Immature natural killer cell (primary cell): ENCODE results near the gene PRKCE. TPM values are rescaled to one million over a fixed set of nuclear protein-coding genes. Genes with fewer than 3 reads are reported as not detected.

Experiments
- DNase-seq, 3 donors: peaks; one replicate each; pipeline ENCODE4 v3.0.0; 2022; ENCODE audit warnings: mixed read lengths in 1 of 3
- H3K27ac Mint-ChIP-seq, 6 donors: one replicate each; pipeline ENCODE4 v1.8.0; 2020; ENCODE audit warnings: mixed read lengths in 6 of 6, mild to moderate bottlenecking in 5 of 6, inconsistent platforms in 4 of 6, moderate library complexity in 3 of 6
- H3K27me3 Mint-ChIP-seq, 3 donors: one replicate each; pipeline ENCODE4 v1.8.0; 2020 to 2021; ENCODE audit warnings: low read depth in 3 of 3, mild to moderate bottlenecking in 3 of 3, mixed read lengths in 3 of 3, moderate library complexity in 3 of 3, inconsistent platforms in 1 of 3
- H3K36me3 Mint-ChIP-seq, 3 donors: one replicate each; pipeline ENCODE4 v1.8.0; 2020; ENCODE audit warnings: mixed read lengths in 3 of 3, inconsistent platforms in 2 of 3, mild to moderate bottlenecking in 2 of 3
- H3K4me1 Mint-ChIP-seq, 2 donors: one replicate each; pipeline ENCODE4 v1.8.0; 2020; ENCODE audit warnings: inconsistent platforms in 2 of 2, mild to moderate bottlenecking in 2 of 2, mixed read lengths in 2 of 2, moderate library complexity in 1 of 2
- H3K4me3 Mint-ChIP-seq, 5 donors: one replicate each; pipeline ENCODE4 v1.8.0; 2020; ENCODE audit warnings: mild to moderate bottlenecking in 5 of 5, mixed read lengths in 5 of 5, inconsistent platforms in 3 of 5, moderate library complexity in 3 of 5
- H3K9me3 Mint-ChIP-seq, 6 donors: one replicate each; pipeline ENCODE4 v1.8.0; 2020; ENCODE audit warnings: mild to moderate bottlenecking in 6 of 6, mixed read lengths in 6 of 6, inconsistent platforms in 4 of 6, moderate library complexity in 3 of 6
- polyA plus RNA-seq, 3 donors: library from polyadenylated mRNA; unstranded; fragments of 300-500 nt; fragmentation: Illumina TruSeq; gene quantifications; one replicate each; pipeline ENCODE4 v1.2.3, GENCODE V29; 2021

PRKCE gene
- polyA plus RNA-seq, 3 donors from 2014 or later = 1.0 to 3.0 (median 2.5) TPM

DNA sequence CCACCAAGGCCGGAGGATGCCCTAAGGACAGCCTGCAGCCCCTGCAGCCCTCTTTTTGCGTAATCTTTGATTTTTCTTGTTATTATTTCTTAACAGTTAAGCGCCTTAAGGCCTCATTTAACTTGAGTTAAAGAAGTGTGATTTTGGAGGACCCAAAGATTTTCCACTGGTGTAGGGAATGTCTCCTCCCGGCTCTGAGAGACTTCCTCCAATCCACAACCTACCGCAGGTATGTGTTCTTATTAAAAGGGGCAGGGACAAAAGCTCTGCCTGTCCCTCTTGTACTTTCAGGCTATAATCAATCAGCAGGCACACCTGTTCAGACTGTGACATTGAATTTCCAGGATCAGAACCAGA is 285.1 kb downstream of the PRKCE start:
- H3K27me3 Mint-ChIP-seq = peaks cover 0 to 5% (median 2%) of the 10 kb centered on the region in 3 donors
- H3K9me3 Mint-ChIP-seq = no peaks in the 10 kb centered on the region
- peaks cover 0 to 5% (median 0%) of the 10 kb centered on the region in 3 donors for H3K36me3 Mint-ChIP-seq
- no peaks in the 10 kb centered on the region for H3K4me1 Mint-ChIP-seq
- no peak overlapping the region for H3K4me3 Mint-ChIP-seq
- DNase-seq = no peak
- no peak overlapping the region for H3K27ac Mint-ChIP-seq

GRCh38 chr2:45937990-45938389 is 286.5 kb downstream of the PRKCE start:
- no peak for DNase-seq
- Mint-ChIP-seq H3K36me3 (peaks cover 0 to 5% (median 0%) of the 10 kb centered on the region in 3 donors), H3K27me3 (peaks cover 0 to 5% (median 2%) of the 10 kb centered on the region in 3 donors), H3K9me3 (no peaks in the 10 kb centered on the region), H3K4me3 (no peak overlapping the region), H3K4me1 (no peaks in the 10 kb centered on the region), H3K27ac (no peak overlapping the region)

DNA sequence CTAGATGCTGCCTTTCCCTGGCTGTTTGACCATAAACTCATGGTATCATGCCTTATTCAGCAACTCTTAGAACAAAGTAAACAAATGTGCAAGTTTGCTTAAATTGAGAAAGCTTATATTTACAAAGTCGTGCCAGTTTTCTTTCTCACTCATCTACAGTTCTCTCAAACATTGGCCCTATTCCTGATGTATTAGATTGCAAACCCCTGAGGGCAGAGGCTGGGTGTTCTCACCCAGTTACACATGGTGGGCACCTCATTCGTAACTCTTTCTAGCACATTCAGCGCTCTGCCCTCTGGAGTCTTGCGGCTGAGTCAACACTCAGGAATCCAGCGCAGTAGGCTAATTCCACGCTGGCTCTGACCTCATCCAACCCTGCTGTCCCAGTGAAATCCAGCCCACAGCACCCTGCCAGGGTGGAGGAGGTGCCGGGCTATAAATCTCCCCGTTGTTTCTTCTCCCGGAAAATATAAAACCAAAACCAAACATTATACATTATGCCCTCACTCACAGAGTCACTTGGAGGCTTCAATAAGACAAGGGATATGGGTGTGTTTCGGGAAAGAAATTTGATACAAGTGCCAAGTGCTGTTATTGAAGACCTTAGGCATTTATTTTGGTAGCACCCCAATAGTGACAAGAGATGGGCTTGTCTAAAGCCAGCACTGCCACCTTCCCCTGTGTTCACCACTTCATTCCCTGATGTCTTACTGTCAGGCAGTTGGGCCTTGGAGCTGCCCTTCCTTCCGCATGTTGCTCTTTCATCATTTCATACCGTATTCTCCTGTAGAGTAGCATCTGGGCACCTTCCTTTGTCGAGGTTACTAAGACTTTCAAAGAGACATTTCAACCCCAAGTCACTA is 287.4 kb downstream of the PRKCE start:
- Mint-ChIP-seq H3K36me3 (peaks cover 0 to 5% (median 0%) of the 10 kb centered on the region in 3 donors), H3K4me3 (no peak overlapping the region), H3K4me1 (no peaks in the 10 kb centered on the region), H3K9me3 (no peaks in the 10 kb centered on the region), H3K27ac (no peak overlapping the region), H3K27me3 (peaks cover 0 to 5% (median 2%) of the 10 kb centered on the region in 3 donors)
- no peak for DNase-seq

- Mint-ChIP-seq H3K4me3 (no peak overlapping the region), H3K27me3 (peaks cover 0 to 5% (median 2%) of the 10 kb centered on the region in 3 donors), H3K9me3 (no peaks in the 10 kb centered on the region), H3K36me3 (peaks cover 0 to 5% (median 0%) of the 10 kb centered on the region in 3 donors), H3K27ac (no peak overlapping the region), H3K4me1 (no peaks in the 10 kb centered on the region)
- no peak for DNase-seq
These were observed 290.2 kb downstream of the PRKCE start for GRCh38 chr2:45941531-45942236.

DNA sequence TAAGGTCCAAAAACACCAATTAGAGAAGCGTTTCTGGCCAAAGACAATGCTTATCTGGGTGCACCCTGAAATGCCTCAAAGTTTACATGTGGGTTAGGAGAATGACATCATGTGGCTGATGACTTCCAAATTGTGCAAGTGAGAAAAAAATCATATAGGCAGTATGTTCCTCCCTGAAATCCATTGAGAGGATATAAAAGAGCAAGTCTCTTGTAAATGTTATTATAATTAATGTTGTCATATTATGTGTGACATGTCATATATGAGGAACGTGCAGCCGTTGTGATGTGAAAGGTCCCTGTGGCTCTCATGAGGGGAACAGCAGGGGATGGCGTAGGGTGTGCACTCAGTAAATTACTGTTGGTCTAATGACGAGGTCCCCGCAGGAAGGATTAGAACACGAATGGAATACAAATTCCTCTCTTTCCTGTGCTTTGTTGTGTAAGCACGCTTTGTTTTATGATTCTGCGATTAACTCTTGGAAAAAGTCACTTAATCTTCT is 290.8 kb downstream of the PRKCE start:
- H3K36me3 Mint-ChIP-seq = peaks cover 0 to 5% (median 0%) of the 10 kb centered on the region in 3 donors
- no peak overlapping the region for H3K27ac Mint-ChIP-seq
- peaks cover 0 to 5% (median 2%) of the 10 kb centered on the region in 3 donors for H3K27me3 Mint-ChIP-seq
- no peaks in the 10 kb centered on the region for H3K4me1 Mint-ChIP-seq
- H3K4me3 Mint-ChIP-seq = no peak overlapping the region
- DNase-seq = no peak
- no peaks in the 10 kb centered on the region for H3K9me3 Mint-ChIP-seq

DNA sequence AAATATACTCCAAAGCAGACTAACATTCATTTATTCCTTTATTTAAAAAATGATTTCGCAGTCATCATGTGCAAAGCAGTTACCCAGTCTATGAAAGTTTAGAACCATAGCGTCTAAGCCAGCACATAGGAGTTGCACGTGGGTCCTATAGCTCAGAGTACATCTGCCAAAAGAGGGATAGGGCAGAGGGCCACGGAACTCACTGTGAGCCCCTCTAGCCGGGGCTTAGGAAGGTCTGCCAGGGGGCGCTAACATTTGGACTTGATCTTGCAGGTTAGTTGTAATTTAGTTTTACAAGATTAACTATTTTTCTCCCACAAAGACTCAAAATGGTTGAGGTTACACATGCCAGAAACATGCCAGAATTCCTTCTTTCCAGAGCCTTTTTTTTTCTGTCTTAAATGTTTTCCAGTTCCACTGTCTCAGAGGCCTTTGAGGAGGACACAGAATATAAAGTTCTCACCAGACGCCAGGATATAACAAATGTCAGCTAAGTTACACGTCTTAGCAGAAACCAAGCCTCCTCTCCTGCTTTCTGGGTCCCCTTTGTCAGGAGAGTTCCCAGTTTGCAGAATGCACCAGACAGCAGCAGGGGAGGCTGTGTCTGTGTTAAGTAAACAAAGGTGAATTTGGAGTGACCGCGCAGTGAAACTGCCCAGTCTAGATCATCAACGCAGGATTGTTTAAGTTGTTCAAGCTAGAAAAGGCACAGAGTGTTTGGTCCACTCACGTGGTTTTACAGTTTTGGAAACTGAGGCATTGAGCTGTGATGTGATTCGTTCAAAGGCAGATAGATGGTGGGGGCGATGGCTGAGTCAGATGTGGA is 292.0 kb downstream of the PRKCE start:
- Mint-ChIP-seq H3K27me3 (peaks cover 0 to 5% (median 2%) of the 10 kb centered on the region in 3 donors), H3K36me3 (peaks cover 0 to 5% (median 0%) of the 10 kb centered on the region in 3 donors), H3K4me3 (no peak overlapping the region), H3K27ac (no peak overlapping the region), H3K9me3 (no peaks in the 10 kb centered on the region), H3K4me1 (no peaks in the 10 kb centered on the region)
- no peak for DNase-seq

- Mint-ChIP-seq H3K4me1 (no peaks in the 10 kb centered on the region), H3K9me3 (no peaks in the 10 kb centered on the region), H3K36me3 (peaks cover 0 to 3% (median 0%) of the 10 kb centered on the region in 3 donors), H3K4me3 (no peak overlapping the region), H3K27ac (no peak overlapping the region), H3K27me3 (peaks cover 0 to 2% (median 2%) of the 10 kb centered on the region in 3 donors)
- DNase-seq = no peak
These were observed 292.6 kb downstream of the PRKCE start for GRCh38 chr2:45944074-45944473.

DNA sequence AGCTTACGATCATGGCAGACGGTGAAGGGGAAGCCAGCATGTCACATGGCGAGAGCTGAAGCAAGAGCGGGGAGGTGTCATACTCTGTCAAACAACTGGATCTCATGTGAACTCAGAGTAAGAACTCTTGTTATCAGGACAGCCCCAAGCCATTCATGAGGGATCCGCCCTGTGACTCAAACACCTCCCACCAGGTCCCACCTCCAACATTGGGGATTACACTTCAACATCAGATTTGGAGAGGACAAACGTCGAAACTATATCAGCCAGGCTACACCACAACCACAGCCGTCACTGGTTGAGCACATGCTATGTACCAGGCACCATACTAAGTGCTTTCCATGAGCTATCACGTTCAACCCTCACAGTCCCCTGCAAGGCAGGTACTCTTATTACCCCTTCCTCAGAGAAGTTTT is 293.8 kb downstream of the PRKCE start:
- H3K27ac Mint-ChIP-seq = no peak overlapping the region
- no peak overlapping the region for H3K4me3 Mint-ChIP-seq
- no peak for DNase-seq
- peaks cover 1 to 2% of the 10 kb centered on the region in 2 donors for H3K4me1 Mint-ChIP-seq
- no peaks in the 10 kb centered on the region for H3K9me3 Mint-ChIP-seq
- no peaks in the 10 kb centered on the region for H3K36me3 Mint-ChIP-seq
- H3K27me3 Mint-ChIP-seq = no peaks in the 10 kb centered on the region

DNA sequence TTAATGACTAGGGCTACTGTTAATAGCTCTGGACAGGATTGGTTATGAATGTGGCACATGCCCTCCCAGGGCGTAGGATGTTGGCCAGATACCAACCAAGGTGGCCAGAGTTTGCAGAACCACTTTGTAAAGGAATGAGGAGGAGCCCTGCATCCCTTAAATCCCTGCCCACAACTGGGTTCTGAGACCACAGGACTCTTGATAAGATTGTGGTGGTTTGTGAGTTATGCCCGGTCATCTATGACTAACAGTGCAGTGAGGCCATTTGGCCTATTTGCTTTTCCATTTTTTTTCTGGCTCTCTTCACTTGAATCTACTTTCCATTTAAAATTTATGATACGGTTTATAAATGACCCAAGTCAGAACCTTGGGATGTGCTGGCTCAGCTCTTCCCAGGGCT is 294.5 kb downstream of the PRKCE start:
- Mint-ChIP-seq H3K36me3 (no peaks in the 10 kb centered on the region), H3K4me3 (no peak overlapping the region), H3K9me3 (no peaks in the 10 kb centered on the region), H3K27ac (no peak overlapping the region), H3K4me1 (peaks cover 8 to 9% of the 10 kb centered on the region in 2 donors), H3K27me3 (peaks cover 0 to under 1% (median 0%) of the 10 kb centered on the region in 3 donors)
- DNase-seq = no peak

DNA sequence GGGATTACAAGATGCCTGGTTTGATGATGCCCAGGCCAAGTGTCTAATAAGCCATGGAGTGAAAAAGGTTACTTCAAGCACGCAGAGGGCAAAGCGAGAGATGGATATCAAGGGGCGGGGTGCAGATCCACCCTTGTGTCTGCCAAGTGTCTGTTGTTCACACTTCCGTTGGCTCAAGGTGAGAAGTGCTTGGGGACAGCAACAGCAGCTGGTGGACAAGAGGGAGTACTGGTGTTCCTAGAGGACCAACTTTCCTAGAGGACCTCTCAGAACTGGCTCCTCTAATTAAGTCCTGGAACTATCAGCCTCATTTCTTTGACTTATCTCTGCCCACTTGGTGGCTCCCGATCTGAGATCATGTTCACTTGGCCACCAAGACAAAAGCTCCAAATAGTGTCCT is 299.1 kb downstream of the PRKCE start:
- Mint-ChIP-seq H3K27me3 (peaks cover 0 to 2% (median 0%) of the 10 kb centered on the region in 3 donors), H3K4me1 (peaks cover 16% of the 10 kb centered on the region in 2 donors), H3K27ac (peak overlapping the region in 1 of 6 donors; percentile 26), H3K4me3 (no peak overlapping the region), H3K36me3 (no peaks in the 10 kb centered on the region), H3K9me3 (no peaks in the 10 kb centered on the region)
- DNase-seq = no peak

DNA sequence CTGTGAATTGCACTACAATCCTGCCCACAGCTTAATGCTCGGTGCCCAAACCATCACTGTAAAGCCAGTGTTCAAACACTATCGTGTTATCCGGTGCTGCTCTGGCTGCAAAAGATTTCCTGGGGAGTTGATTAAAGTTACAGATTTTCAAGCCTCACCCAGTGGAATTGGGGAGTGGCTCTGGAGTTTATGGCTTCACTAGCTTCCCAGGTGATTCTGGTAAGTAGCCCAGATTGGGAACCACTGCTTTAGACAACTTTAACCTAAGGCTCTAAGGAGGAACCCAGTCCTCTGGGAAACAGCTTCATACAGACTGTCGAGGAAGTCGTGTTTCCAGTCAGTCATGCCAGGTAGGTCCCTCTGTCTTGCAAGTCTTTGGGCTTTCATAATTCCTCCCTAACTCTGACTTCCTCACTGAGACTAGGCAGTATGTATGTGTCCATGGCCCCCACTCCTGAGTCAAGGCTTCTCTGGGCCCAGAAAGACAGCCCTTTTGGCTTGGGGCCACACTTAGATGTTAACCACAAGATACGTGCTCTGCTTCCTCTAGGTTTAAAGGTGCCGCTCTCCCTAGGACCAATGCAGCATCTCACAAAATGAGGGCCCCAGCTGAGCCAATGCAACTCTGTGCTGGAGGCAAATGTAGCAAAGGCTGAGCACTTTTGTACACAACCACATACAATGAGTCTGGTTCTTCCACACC is 299.7 kb downstream of the PRKCE start:
- H3K9me3 Mint-ChIP-seq = no peaks in the 10 kb centered on the region
- DNase-seq = peak in 2 of 3 donors; percentile 24
- H3K4me3 Mint-ChIP-seq = no peak overlapping the region
- peak overlapping the region in 1 of 6 donors; percentile 26 for H3K27ac Mint-ChIP-seq
- H3K4me1 Mint-ChIP-seq = peaks cover 16% of the 10 kb centered on the region in 2 donors
- no peaks in the 10 kb centered on the region for H3K36me3 Mint-ChIP-seq
- H3K27me3 Mint-ChIP-seq = peaks cover 0 to 2% (median 0%) of the 10 kb centered on the region in 3 donors

DNA sequence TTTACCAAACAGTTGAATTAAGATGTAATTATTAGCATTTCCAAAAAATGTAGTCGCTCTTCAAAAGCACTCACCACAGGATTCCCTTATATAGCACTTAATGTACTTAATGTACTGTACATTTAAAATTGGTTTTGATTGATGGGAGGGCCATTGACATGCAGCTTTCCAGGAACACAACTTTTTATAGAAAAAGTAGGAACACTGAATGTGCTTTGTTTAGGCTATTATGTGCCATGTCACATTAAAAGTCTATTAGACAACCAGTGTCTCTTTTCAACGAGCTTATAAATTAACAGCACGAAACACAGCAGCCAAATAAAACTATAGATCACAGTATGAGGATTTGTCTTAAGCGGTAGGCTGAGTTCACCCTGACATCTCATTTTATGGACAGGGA is 301.1 kb downstream of the PRKCE start:
- H3K27me3 Mint-ChIP-seq = peaks cover 0 to 2% (median 0%) of the 10 kb centered on the region in 3 donors
- no peak overlapping the region for H3K27ac Mint-ChIP-seq
- no peak overlapping the region for H3K4me3 Mint-ChIP-seq
- no peak for DNase-seq
- H3K4me1 Mint-ChIP-seq = peaks cover 16% of the 10 kb centered on the region in 2 donors
- no peaks in the 10 kb centered on the region for H3K36me3 Mint-ChIP-seq
- H3K9me3 Mint-ChIP-seq = no peaks in the 10 kb centered on the region
